Measurements from ENCODE around the gene P2RY1.

The P2RY1 gene

GRCh38 chr3:152834776-152835600, at the start of gene P2RY1:
P2RY1 (plus strand) TSS chr3:152835131; CDS start chr3:152835783, 652 bp downstream.
- peak; percentile 69 for DNase-seq (ENCODE audit: low spot score)

- no peak for DNase-seq (ENCODE audit: low spot score)
These were observed 47.8 kb upstream of the P2RY1 start for GRCh38 chr3:152786977-152787681.

GRCh38 chr3:152790651-152791387, 44.1 kb upstream of the P2RY1 start:
- DNase-seq (ENCODE audit: low spot score), result no peak

GRCh38 chr3:152793969-152794368, 41.0 kb upstream of the P2RY1 start:
- no peak for DNase-seq (ENCODE audit: low spot score)

- DNase-seq (ENCODE audit: low spot score), result no peak
These were observed 37.0 kb upstream of the P2RY1 start for GRCh38 chr3:152797751-152798432.

GRCh38 chr3:152811974-152812760, 22.8 kb upstream of the P2RY1 start:
- no peak for DNase-seq (ENCODE audit: low spot score)

- DNase-seq (ENCODE audit: low spot score), result no peak
These were observed 17.5 kb upstream of the P2RY1 start for GRCh38 chr3:152817400-152817799.

- no peak for DNase-seq (ENCODE audit: low spot score)
These were observed 16.9 kb upstream of the P2RY1 start for GRCh38 chr3:152818027-152818426.

- no peak for DNase-seq (ENCODE audit: low spot score)
These were observed 11.8 kb upstream of the P2RY1 start for GRCh38 chr3:152823173-152823572.

- DNase-seq (ENCODE audit: low spot score), result no peak
These were observed 11.2 kb upstream of the P2RY1 start for GRCh38 chr3:152823781-152824180.

- DNase-seq (ENCODE audit: low spot score), result no peak
These were observed 9.4 kb upstream of the P2RY1 start for GRCh38 chr3:152825566-152825965.

GRCh38 chr3:152826476-152826875, 8.5 kb upstream of the P2RY1 start:
- no peak for DNase-seq (ENCODE audit: low spot score)

GRCh38 chr3:152827313-152827712, 7.6 kb upstream of the P2RY1 start:
- no peak for DNase-seq (ENCODE audit: low spot score)

GRCh38 chr3:152828075-152828840, 6.7 kb upstream of the P2RY1 start:
- no peak for DNase-seq (ENCODE audit: low spot score)

- no peak for DNase-seq (ENCODE audit: low spot score)
These were observed 4.7 kb upstream of the P2RY1 start for GRCh38 chr3:152830245-152830644.

GRCh38 chr3:152832046-152832445, 2.9 kb upstream of the P2RY1 start:
- no peak for DNase-seq (ENCODE audit: low spot score)

- no peak for DNase-seq (ENCODE audit: low spot score)
These were observed 1.8 kb upstream of the P2RY1 start for GRCh38 chr3:152833089-152833488.

- DNase-seq (ENCODE audit: low spot score), result no peak
These were observed 648 bp upstream of the P2RY1 start for GRCh38 chr3:152834191-152834775.

- DNase-seq (ENCODE audit: low spot score), result no peak
These were observed 721 bp downstream of the P2RY1 start for GRCh38 chr3:152835601-152836102.

- no peak for DNase-seq (ENCODE audit: low spot score)
These were observed 1.3 kb downstream of the P2RY1 start for GRCh38 chr3:152836269-152836668.

All from AG20443 (cell line).